ENCODE data around the gene USP49.

Gene USP49

GRCh38 chr6:41786451-41787218, 108.5 kb downstream of the USP49 start:
- peak overlapping the region; percentile 88 for H3K27ac ChIP-seq
- TF ChIP-seq ZFX (IDR thresholded peaks at IDR 0.05; ENCODE audit: borderline replicate concordance) (no peak), CTCF (IDR thresholded peaks at IDR 0.05) (peak; percentile 87)

- H3K27ac ChIP-seq, result peak overlapping the region; percentile 88
- no peak for TF ChIP-seq CTCF (IDR thresholded peaks at IDR 0.05)
- TF ChIP-seq ZFX (IDR thresholded peaks at IDR 0.05; ENCODE audit: borderline replicate concordance), result no peak
Measured at GRCh38 chr6:41785689-41786450, 109.3 kb downstream of the USP49 start.

- no peak overlapping the region for H3K27ac ChIP-seq
- TF ChIP-seq CTCF (IDR thresholded peaks at IDR 0.05), result no peak
- no peak for TF ChIP-seq ZFX (IDR thresholded peaks at IDR 0.05; ENCODE audit: borderline replicate concordance)
Measured at GRCh38 chr6:41785254-41785653, 109.9 kb downstream of the USP49 start.

- no peak overlapping the region for H3K27ac ChIP-seq
- TF ChIP-seq CTCF (IDR thresholded peaks at IDR 0.05), result no peak
- no peak for TF ChIP-seq ZFX (IDR thresholded peaks at IDR 0.05; ENCODE audit: borderline replicate concordance)
Measured at GRCh38 chr6:41784581-41785171, 110.5 kb downstream of the USP49 start.

- TF ChIP-seq ZFX (IDR thresholded peaks at IDR 0.05; ENCODE audit: borderline replicate concordance) (no peak), CTCF (IDR thresholded peaks at IDR 0.05) (no peak)
- no peak overlapping the region for H3K27ac ChIP-seq
Measured at GRCh38 chr6:41783106-41783780, 111.9 kb downstream of the USP49 start.

GRCh38 chr6:41781366-41781730, 113.8 kb downstream of the USP49 start:
- TF ChIP-seq ZFX (IDR thresholded peaks at IDR 0.05; ENCODE audit: borderline replicate concordance), result no peak
- peak overlapping the region; percentile 64 for H3K27ac ChIP-seq

- H3K27ac ChIP-seq, result peak within 1 kb of the TSS; percentile 64
- TF ChIP-seq ZFX (IDR thresholded peaks at IDR 0.05; ENCODE audit: borderline replicate concordance) (no peak), CTCF (IDR thresholded peaks at IDR 0.05) (no peak)
Measured at GRCh38 chr6:41780551-41781365, 114.4 kb downstream of the USP49 start, which contains the start of gene PRICKLE4. Gene PRICKLE4, plus strand, starts transcription at chr6:41780782. Its CDS starts 2,692 bp downstream, at chr6:41783474.

Data from 22Rv1 (cell line).